Measurements from ENCODE around the gene SFTPD.

- no peak for TF ChIP-seq SP1 (IDR thresholded peaks at IDR 0.05)
- TF ChIP-seq FOXK2 (IDR thresholded peaks at IDR 0.05) = no peak
- TF ChIP-seq ARNT (IDR thresholded peaks at IDR 0.05) = no peak
- TF ChIP-seq BHLHE40 (IDR thresholded peaks at IDR 0.05; ENCODE audit: borderline replicate concordance) = no peak
- no peak for TF ChIP-seq FOXM1 (IDR thresholded peaks at IDR 0.05; ENCODE audit: borderline replicate concordance)
- TF ChIP-seq PKNOX1 (IDR thresholded peaks at IDR 0.05) = no peak
- no peak for TF ChIP-seq SUZ12 (IDR thresholded peaks at IDR 0.05)
Measured at GRCh38 chr10:79994556-79994955, 45.7 kb upstream of the SFTPD start.

Measured in HEK293T (cell line).